ENCODE measurements around the gene PSME2.

GRCh38 chr14:24189460-24189859, 43.0 kb upstream of the PSME2 start:
- TF ChIP-seq ATF3 (IDR thresholded peaks at IDR 0.05; ENCODE audit: borderline replicate concordance, extremely low read depth, low read depth, low read length), result no peak
- no peak for TF ChIP-seq CBX5 (IDR thresholded peaks at IDR 0.05; ENCODE audit: low read depth)
- no peak for TF ChIP-seq POLR2AphosphoS2 (IDR thresholded peaks at IDR 0.05; ENCODE audit: low read depth, low read length)
- TF ChIP-seq CTCF (IDR thresholded peaks at IDR 0.05 in 2 of 3, conservative IDR thresholded peaks at IDR 0.05 in 1 of 3; ENCODE audit: control insufficient read depth in 2 of 3, extremely low read depth in 1 of 3, insufficient read depth in 1 of 3, low read depth in 3 of 3, low read length in 3 of 3), result no peak
- TF ChIP-seq YY1 (IDR thresholded peaks at IDR 0.05; ENCODE audit: low read depth, low read length), result no peak
- TF ChIP-seq JUNB (IDR thresholded peaks at IDR 0.05), result no peak
- TF ChIP-seq SIN3A (IDR thresholded peaks at IDR 0.05; ENCODE audit: low read depth, low read length), result no peak
- no peak for TF ChIP-seq CREB1 (IDR thresholded peaks at IDR 0.05; ENCODE audit: low read depth)
- TF ChIP-seq ZBTB40 (IDR thresholded peaks at IDR 0.05; ENCODE audit: borderline replicate concordance), result no peak
- no peak for TF ChIP-seq BCLAF1 (IDR thresholded peaks at IDR 0.05)
- no peak for TF ChIP-seq PKNOX1 (IDR thresholded peaks at IDR 0.05)
- no peak for TF ChIP-seq POLR2A (IDR thresholded peaks at IDR 0.05; ENCODE audit: low read depth, low read length)
- no peak for TF ChIP-seq TCF12 (IDR thresholded peaks at IDR 0.05; ENCODE audit: low read depth, low read length)
- TF ChIP-seq SMAD1 (IDR thresholded peaks at IDR 0.05; ENCODE audit: low read depth, partially characterized antibody), result no peak
